CD4-positive, alpha-beta T cell treated with Interleukin-2 at 100 ng/mL for 4 hours (primary cell): Measurements from ENCODE around the gene NOP58.
"Not testable (repeated sequence)": the region's sequence is repeated elsewhere in the genome, so short reads cannot be mapped to it uniquely, and the experiment has no call there.

Experiments used
- DNase-seq: peaks from one replicate; pipeline ENCODE4 v3.0.0-alpha.2; 2020; ENCODE audit warnings: low spot score

Gene NOP58

GRCh38 chr2:202265467-202266277 lies at the start of gene NOP58:
Gene NOP58 (plus strand): TSS chr2:202265763. CDS start chr2:202265942, 179 bp downstream.
- peak; percentile 90 for DNase-seq

- no peak for DNase-seq
Observed at GRCh38 chr2:202221873-202222272, 43.7 kb upstream of the NOP58 start.

GRCh38 chr2:202237787-202238233 lies 27.8 kb upstream of the NOP58 start:
- DNase-seq = no peak

GRCh38 chr2:202238234-202239197 lies 27.0 kb upstream of the NOP58 start, which contains the start of gene SUMO1:
Gene SUMO1 (minus strand): TSS chr2:202238597. CDS start chr2:202238451, 146 bp downstream.
- peak; percentile 90 for DNase-seq

GRCh38 chr2:202247710-202248109 lies 17.9 kb upstream of the NOP58 start:
- not testable (repeated sequence) for DNase-seq

- no peak for DNase-seq
Observed at GRCh38 chr2:202249521-202250253, 15.9 kb upstream of the NOP58 start.

- DNase-seq = no peak
Observed at GRCh38 chr2:202251494-202251893, 14.1 kb upstream of the NOP58 start.

- no peak for DNase-seq
Observed at GRCh38 chr2:202261531-202261930, 4.0 kb upstream of the NOP58 start.

- DNase-seq = peak; percentile 27
Observed at GRCh38 chr2:202267495-202267894, 1.9 kb downstream of the NOP58 start.

GRCh38 chr2:202269585-202269984 lies 4.0 kb downstream of the NOP58 start:
- DNase-seq = peak; percentile 31

- DNase-seq = no peak
Observed at GRCh38 chr2:202270487-202270886, 4.9 kb downstream of the NOP58 start.

GRCh38 chr2:202276078-202276720 lies 10.6 kb downstream of the NOP58 start:
- not testable (repeated sequence) for DNase-seq

GRCh38 chr2:202278036-202278760 lies 12.6 kb downstream of the NOP58 start:
- DNase-seq = peak; percentile 45

GRCh38 chr2:202278944-202279343 lies 13.4 kb downstream of the NOP58 start:
- DNase-seq = peak; percentile 18

GRCh38 chr2:202286595-202286994 lies 21.0 kb downstream of the NOP58 start:
- no peak for DNase-seq

GRCh38 chr2:202289394-202290204 lies 24.0 kb downstream of the NOP58 start:
- DNase-seq = no peak

- DNase-seq = no peak
Observed at GRCh38 chr2:202290316-202290715, 24.8 kb downstream of the NOP58 start.

- no peak for DNase-seq
Observed at GRCh38 chr2:202290970-202291369, 25.4 kb downstream of the NOP58 start.

- DNase-seq = no peak
Observed at GRCh38 chr2:202299712-202300111, 34.1 kb downstream of the NOP58 start.

- DNase-seq = no peak
Observed at GRCh38 chr2:202306034-202306433, 40.5 kb downstream of the NOP58 start.
